Measurements from ENCODE around the gene CYP51A1. TPM values are rescaled to one million over a fixed set of nuclear protein-coding genes. Genes with fewer than 3 reads are reported as not detected.

CYP51A1 gene
- total and polyA plus RNA-seq, 4 donors = 56.4 to 338 (median 170) TPM

DNA sequence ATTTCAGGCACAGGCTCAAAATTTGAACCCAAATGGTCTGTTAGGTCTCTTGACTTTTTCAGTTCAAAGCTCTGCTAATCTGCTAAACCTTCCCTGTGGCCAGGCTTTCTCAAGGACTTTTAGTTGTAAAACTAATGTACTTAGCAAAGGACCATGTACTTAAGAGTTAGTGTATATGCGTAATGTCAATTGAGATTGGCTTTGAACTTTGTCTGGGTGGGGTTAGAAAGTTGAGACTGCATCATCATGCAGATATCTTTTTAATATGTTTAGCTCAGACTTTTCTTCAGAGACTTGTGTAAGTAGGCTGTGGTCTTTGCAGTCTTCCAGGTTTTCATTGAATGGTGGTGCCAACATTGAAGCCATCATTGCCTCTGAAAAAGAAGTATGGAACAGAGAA, 33.7 kb downstream of the CYP51A1 start:
- no peak overlapping the region for H3K27ac ChIP-seq (ENCODE audit: low read depth in 1 of 2, low read length in 2 of 2)
- no peak overlapping the region for H3K4me3 ChIP-seq (ENCODE audit: low read depth in 1 of 3, low read length in 3 of 3)
- H3K9ac ChIP-seq (ENCODE audit: low read depth in 1 of 2, low read length in 2 of 2) = no peak overlapping the region
- TF ChIP-seq, protein P1, sequence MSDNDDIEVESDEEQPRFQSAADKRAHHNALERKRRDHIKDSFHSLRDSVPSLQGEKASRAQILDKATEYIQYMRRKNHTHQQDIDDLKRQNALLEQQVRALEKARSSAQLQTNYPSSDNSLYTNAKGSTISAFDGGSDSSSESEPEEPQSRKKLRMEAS (IDR thresholded peaks at IDR 0.05) = no peak
- no peak for TF ChIP-seq HNF4A (conservative IDR thresholded peaks at IDR 0.05)
- TF ChIP-seq FOXA1 (IDR thresholded peaks at IDR 0.05) = no peak
- TF ChIP-seq, protein P2, sequence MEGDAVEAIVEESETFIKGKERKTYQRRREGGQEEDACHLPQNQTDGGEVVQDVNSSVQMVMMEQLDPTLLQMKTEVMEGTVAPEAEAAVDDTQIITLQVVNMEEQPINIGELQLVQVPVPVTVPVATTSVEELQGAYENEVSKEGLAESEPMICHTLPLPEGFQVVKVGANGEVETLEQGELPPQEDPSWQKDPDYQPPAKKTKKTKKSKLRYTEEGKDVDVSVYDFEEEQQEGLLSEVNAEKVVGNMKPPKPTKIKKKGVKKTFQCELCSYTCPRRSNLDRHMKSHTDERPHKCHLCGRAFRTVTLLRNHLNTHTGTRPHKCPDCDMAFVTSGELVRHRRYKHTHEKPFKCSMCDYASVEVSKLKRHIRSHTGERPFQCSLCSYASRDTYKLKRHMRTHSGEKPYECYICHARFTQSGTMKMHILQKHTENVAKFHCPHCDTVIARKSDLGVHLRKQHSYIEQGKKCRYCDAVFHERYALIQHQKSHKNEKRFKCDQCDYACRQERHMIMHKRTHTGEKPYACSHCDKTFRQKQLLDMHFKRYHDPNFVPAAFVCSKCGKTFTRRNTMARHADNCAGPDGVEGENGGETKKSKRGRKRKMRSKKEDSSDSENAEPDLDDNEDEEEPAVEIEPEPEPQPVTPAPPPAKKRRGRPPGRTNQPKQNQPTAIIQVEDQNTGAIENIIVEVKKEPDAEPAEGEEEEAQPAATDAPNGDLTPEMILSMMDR (IDR thresholded peaks at IDR 0.05; ENCODE audit: low read depth, low read length, missing input control) = no peak
- H3K36me3 ChIP-seq (ENCODE audit: control insufficient read depth in 4 of 4, insufficient read depth in 3 of 4, low read depth in 1 of 4, low read length in 3 of 4) = peaks cover 16 to 79% (median 67%) of the 10 kb centered on the region in 4 donors
- DNase-seq (ENCODE audit: low spot score) = no peak
- 94% methylated on average over 1 of the region's 1 CpG for WGBS
- no peaks in the 10 kb centered on the region for H3K4me1 ChIP-seq (ENCODE audit: control insufficient read depth in 4 of 4, insufficient read depth in 4 of 4, low read length in 3 of 4)
- no peaks in the 10 kb centered on the region for H3K27me3 ChIP-seq (ENCODE audit: control insufficient read depth in 4 of 4, insufficient read depth in 4 of 4, low read length in 3 of 4)
- H3K9me3 ChIP-seq (ENCODE audit: control insufficient read depth in 4 of 4, low read length in 3 of 4) = no peaks in the 10 kb centered on the region

DNA sequence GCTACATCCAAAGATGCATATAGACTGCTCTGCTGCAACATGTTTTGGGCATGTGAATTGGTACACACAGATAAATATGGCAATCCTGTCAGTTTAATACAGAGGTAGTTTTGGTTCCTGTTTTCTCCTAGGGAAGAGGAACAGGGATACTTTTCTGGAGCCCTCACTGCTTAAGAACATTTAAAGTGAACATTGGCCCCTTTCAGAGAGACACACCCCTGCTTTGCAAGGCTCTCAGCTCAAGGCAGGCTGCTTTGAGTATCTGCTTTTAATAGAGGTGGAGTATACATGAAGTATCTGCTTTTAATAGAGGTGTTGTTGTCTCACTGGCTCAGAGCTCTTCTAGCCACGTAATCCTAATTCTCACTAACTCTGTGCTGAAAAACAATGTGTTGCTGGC, 38.9 kb downstream of the CYP51A1 start:
- Histone ChIP-seq H3K4me1 (ENCODE audit: control insufficient read depth in 4 of 4, insufficient read depth in 4 of 4, low read length in 3 of 4) (no peaks in the 10 kb centered on the region), H3K27me3 (ENCODE audit: control insufficient read depth in 4 of 4, insufficient read depth in 4 of 4, low read length in 3 of 4) (no peaks in the 10 kb centered on the region), H3K4me3 (ENCODE audit: low read depth in 1 of 3, low read length in 3 of 3) (no peak overlapping the region), H3K9me3 (ENCODE audit: control insufficient read depth in 4 of 4, low read length in 3 of 4) (no peaks in the 10 kb centered on the region), H3K36me3 (ENCODE audit: control insufficient read depth in 4 of 4, insufficient read depth in 3 of 4, low read depth in 1 of 4, low read length in 3 of 4) (peaks cover 16 to 78% (median 67%) of the 10 kb centered on the region in 4 donors), H3K9ac (ENCODE audit: low read depth in 1 of 2, low read length in 2 of 2) (no peak overlapping the region), H3K27ac (ENCODE audit: low read depth in 1 of 2, low read length in 2 of 2) (no peak overlapping the region)
- no peak for DNase-seq (ENCODE audit: low spot score)
- WGBS = 97% methylated on average over 1 of the region's 1 CpG
- TF ChIP-seq RAD21 (IDR thresholded peaks at IDR 0.05) = no peak
- TF ChIP-seq FOXA1 (IDR thresholded peaks at IDR 0.05) = no peak
- no peak for TF ChIP-seq RXRA (IDR thresholded peaks at IDR 0.05)
- TF ChIP-seq YY1 (IDR thresholded peaks at IDR 0.05) = no peak
- TF ChIP-seq, protein P3, sequence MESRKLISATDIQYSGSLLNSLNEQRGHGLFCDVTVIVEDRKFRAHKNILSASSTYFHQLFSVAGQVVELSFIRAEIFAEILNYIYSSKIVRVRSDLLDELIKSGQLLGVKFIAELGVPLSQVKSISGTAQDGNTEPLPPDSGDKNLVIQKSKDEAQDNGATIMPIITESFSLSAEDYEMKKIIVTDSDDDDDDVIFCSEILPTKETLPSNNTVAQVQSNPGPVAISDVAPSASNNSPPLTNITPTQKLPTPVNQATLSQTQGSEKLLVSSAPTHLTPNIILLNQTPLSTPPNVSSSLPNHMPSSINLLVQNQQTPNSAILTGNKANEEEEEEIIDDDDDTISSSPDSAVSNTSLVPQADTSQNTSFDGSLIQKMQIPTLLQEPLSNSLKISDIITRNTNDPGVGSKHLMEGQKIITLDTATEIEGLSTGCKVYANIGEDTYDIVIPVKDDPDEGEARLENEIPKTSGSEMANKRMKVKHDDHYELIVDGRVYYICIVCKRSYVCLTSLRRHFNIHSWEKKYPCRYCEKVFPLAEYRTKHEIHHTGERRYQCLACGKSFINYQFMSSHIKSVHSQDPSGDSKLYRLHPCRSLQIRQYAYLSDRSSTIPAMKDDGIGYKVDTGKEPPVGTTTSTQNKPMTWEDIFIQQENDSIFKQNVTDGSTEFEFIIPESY (IDR thresholded peaks at IDR 0.05) = no peak
- TF ChIP-seq SP1 (IDR thresholded peaks at IDR 0.05) = no peak
- TF ChIP-seq TAF1 (conservative IDR thresholded peaks at IDR 0.05) = no peak
- no peak for TF ChIP-seq FOXA2 (IDR thresholded peaks at IDR 0.05)
- TF ChIP-seq, protein P1 (IDR thresholded peaks at IDR 0.05) = no peak
- TF ChIP-seq EGR1 (IDR thresholded peaks at IDR 0.05; ENCODE audit: low read depth in 2 of 2) = no peak
- no peak for TF ChIP-seq HNF4G (IDR thresholded peaks at IDR 0.05)
- TF ChIP-seq GABPA (IDR thresholded peaks at IDR 0.05 in 1 of 2, conservative IDR thresholded peaks at IDR 0.05 in 1 of 2) = no peak
- TF ChIP-seq, protein P4, sequence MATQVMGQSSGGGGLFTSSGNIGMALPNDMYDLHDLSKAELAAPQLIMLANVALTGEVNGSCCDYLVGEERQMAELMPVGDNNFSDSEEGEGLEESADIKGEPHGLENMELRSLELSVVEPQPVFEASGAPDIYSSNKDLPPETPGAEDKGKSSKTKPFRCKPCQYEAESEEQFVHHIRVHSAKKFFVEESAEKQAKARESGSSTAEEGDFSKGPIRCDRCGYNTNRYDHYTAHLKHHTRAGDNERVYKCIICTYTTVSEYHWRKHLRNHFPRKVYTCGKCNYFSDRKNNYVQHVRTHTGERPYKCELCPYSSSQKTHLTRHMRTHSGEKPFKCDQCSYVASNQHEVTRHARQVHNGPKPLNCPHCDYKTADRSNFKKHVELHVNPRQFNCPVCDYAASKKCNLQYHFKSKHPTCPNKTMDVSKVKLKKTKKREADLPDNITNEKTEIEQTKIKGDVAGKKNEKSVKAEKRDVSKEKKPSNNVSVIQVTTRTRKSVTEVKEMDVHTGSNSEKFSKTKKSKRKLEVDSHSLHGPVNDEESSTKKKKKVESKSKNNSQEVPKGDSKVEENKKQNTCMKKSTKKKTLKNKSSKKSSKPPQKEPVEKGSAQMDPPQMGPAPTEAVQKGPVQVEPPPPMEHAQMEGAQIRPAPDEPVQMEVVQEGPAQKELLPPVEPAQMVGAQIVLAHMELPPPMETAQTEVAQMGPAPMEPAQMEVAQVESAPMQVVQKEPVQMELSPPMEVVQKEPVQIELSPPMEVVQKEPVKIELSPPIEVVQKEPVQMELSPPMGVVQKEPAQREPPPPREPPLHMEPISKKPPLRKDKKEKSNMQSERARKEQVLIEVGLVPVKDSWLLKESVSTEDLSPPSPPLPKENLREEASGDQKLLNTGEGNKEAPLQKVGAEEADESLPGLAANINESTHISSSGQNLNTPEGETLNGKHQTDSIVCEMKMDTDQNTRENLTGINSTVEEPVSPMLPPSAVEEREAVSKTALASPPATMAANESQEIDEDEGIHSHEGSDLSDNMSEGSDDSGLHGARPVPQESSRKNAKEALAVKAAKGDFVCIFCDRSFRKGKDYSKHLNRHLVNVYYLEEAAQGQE (IDR thresholded peaks at IDR 0.05) = no peak
- TF ChIP-seq JUND (IDR thresholded peaks at IDR 0.05) = no peak
- TF ChIP-seq NR2F2 (IDR thresholded peaks at IDR 0.05) = no peak
- TF ChIP-seq HNF4A (conservative IDR thresholded peaks at IDR 0.05) = no peak
- TF ChIP-seq, protein P2 (IDR thresholded peaks at IDR 0.05; ENCODE audit: low read depth, low read length, missing input control) = no peak
- TF ChIP-seq, protein P5, sequence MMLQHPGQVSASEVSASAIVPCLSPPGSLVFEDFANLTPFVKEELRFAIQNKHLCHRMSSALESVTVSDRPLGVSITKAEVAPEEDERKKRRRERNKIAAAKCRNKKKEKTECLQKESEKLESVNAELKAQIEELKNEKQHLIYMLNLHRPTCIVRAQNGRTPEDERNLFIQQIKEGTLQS (IDR thresholded peaks at IDR 0.05) = no peak
